Activated CD8-positive, alpha-beta memory T cell treated with anti-CD3 and anti-CD28 coated beads, Interleukin-2, amount 50 U/mL, for 24 hours (primary cell): ENCODE data around the gene ENC1.

ENCODE experiments used
- DNase-seq: peaks from one replicate; pipeline ENCODE4 v3.0.0-alpha.2; 2020; ENCODE audit errors: extremely low read depth

ENC1 gene

DNA sequence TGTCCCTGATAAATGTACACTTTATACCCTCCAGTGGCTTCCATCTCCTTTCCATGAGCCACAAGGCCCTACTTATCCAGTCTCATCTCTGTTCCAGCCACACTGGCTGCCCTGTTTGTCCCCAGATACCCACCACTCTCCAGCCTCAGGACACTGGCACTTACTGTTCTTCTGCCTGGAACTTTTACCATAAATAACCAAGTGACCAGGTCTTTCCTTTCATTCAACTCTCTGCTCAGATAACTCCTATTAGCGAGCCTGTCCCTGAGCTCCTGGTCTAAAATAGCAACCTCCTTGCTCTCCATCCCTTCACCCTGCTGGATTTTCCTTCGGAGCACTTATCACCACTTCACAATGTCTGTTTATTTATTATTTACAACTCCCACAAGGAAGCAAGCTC is 16.6 kb upstream of the ENC1 start:
- DNase-seq = no peak

DNA sequence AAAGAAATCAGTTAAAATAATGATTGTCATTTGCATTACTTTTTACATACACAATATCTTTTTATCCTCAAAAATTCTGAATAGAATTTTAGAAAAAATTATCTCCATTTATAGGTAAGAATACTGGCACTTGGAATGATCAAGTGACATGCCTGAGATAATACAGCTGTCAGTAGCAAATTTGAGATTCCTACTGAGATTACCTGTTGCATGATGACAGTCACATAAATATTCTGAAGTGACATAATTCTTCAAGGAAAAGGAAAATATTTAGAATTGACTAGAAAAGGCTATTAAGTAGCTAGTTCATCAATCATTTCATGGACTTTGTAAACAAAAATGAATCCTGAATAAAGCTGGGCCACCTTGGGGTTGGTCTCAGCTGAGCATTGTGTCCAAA is 15.2 kb upstream of the ENC1 start:
- no peak for DNase-seq

DNA sequence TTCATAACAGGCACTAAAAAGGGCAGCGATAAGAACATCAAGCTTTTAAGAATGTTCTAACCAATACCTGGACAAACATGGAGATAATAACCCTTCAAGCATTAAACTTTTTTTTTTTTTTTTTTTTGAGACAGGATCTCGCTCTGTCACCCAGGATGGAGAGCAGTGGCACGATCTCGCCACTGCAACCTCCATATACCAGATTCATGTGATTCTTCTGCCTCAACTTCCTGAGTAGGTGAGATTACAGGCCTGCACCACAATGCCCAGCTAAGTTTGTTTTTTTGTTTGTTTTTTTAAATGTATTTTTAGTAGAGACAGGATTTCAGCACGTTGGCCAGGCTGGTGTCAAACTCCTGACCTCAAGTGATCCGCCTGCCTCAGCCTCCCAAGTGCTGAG is 14.7 kb upstream of the ENC1 start:
- DNase-seq = no peak

DNA sequence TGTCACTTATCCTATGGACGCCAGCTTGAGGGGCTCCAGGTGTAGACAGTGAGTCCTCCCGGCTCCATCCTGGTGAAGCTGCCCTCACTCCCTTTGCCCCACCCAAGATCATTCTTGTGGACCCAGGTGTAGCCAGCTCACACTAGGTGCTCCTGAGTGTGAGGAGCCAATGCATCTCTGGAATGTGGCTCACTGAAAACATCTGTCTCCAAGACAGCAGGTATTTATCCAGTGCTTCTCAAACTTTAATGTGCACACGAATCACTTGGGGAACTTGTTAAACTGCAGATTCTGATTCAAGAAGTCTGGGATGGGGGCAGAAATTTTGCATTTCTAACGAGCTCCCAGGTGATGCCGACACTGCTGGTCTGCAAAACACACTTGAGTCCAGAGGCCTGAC is 13.5 kb upstream of the ENC1 start:
- DNase-seq = no peak

DNA sequence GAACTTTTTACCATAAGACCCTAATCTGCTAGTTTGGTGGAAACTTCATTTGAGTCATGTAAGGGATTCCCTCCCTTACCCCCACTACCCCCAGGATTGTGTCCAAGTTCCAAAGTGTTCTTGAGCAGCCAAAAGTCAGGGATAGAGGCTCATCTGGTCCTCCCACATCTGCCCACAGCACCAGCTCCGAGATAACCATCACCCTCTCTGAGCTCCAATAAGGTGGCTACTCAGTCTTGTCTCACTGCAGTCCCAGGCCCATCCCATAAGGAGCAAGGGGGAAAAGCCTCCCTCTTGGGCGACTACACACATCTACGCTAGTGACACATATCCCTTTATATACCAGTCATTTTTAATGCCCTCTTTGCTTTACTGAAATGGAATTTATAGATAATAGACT is 12.0 kb upstream of the ENC1 start:
- DNase-seq = no peak

DNA sequence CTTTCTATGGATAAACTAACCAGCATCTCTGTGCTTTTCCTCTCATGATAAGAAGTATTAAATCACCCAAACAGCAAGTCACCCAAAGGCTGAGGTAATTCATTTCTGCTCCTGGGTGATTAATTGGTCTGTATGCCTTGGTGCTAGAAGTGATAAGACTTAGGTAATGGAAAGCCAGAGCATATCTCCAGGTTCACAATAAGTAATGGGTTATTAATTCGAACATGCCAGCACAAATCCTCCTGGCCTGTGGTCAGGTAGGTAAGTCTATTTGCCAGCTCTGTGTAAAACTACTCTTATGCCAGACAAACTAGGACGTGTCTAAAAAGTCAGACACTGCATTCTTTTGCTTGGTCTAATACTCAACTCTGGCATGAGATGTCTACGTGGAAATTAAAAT is 11.2 kb upstream of the ENC1 start:
- no peak for DNase-seq

DNA sequence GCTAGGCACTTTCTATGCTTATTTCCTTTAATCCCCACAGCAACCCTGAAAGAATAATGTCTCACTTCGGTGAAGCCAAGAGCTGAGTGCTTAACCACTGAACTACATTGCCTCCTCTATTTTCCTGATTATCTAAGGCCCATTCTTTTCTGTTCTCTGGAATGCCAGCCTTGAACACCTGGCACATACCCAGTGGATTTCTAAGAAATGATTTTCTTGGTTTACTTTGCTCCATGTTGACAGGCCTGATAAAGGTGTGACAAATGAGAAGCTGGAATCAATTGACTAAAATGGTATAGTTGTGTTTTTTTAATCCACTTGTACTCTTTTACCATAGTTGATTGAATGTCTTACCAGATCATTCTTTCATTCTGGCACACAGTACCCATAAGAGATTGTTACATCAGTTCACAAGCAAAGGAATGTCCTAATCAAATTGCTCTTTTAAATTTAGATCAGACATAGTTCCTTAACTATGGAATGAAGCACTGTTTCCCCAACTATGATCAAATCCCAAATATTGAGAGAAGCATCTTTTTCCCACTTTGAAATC is 9.0 kb upstream of the ENC1 start:
- DNase-seq = no peak

DNA sequence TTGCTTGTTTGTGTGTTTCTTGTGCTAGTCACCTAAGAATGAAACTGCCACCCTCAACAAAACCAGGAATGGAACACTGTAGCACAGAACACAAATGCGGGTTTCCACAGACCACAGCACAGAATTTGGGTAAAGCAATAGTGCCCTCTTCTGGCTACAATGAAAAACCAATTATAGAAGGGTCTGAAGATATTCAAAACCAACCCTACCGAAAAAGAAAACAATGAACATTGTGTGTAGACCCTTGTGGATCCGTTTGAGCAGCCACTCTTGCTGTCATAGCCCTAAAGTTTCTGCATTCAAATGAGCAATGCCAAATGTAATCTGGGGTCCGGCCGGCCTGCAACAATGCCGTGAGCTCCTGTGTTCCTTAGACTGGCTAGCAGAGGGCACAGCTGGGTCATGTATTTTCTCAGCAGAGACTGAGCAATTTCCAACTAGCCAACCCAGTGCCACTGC is 8.3 kb upstream of the ENC1 start:
- no peak for DNase-seq

DNA sequence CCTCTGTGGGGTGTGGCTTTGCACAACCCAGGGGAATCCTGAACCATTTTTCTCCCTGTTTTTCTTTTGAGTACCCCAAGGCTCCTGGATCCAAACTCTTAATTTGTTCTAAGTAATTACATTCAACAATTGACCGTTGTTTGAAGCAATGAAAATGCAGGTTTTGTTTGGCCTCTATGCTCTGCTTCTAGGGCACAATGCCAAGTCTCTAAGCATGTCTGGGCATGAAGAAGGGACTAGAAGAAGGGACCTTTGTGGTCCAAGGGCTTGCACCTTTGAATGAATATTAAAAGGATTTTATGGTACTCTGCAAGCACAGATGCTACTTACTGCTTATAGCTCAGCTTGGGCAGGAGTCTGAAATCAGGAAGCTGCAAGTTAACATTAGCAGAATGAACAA is 6.6 kb upstream of the ENC1 start:
- no peak for DNase-seq

DNA sequence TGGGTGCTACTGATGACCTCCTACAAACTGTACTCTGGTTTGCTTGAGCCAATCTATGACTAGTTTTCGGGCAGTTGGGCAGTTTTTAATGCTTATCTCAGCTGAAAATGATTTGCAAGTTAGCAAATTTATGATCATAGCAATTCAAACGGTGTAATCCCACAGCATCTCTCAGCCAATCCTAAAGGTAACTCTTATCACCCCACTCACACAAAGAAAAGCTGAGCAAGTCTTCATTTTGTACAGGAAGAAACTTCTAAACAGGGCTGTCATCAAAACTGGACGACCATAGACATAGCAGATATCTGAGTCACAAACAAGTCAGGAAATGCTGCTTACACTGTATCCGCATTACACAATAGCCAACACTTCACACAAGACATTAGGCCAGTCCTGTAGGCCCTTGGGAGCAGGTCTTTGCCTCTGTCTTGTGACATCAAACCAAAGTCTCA is 2.6 kb upstream of the ENC1 start:
- DNase-seq = no peak

DNA sequence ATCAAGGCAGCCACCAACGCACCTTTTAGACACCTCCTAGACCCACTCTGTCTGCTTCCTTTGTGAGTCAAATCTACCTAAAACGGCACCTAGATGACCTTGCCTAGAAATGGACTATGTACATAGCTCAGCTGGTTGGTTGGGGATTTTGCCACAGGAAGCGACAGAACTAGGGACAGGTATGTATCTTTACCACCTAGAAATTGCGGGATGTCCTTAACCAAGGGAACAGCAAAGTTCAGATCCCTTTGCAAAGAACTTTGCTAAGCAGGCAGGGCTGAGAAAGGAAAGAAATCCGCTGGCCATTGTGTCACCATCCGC is 2.0 kb upstream of the ENC1 start:
- DNase-seq = no peak

DNA sequence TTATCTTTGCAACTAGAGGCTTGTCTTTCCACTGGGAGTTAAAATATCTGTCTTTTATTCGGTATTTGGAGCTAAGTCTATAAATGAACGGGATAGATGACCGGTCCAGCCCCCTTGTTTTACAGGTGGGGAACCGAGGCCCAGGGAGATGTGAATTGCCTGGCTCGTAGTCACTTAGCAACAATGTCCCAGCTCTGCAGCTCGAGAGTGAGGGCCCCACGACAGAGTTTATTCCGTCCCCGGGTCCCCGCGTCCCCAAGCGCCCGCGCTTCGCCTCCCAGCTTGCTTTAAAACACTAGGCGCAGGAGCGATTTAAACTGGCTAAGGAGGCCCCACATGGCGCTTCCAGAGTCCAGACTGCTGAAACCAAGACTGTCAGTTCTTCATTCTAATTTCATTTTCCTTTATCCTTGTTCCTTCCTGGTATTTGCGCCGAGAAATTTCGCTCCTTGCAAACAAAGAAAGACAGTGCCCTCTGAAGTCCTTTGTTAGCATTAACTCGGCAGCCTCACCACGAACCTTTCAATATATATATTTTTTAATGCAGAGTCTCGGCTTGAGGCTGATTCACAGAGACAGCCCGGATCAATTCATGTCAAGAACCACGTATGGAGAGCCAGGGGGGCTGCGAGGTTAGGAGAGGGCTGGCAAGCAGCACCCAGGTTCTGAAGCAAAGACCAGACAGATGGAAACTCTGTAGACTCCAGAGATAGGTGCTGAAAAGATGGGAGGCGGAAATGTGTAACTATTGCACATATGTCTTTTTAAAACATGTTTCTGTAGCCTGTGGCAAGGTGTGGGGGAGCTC is 1.4 kb upstream of the ENC1 start:
- no peak for DNase-seq

DNA sequence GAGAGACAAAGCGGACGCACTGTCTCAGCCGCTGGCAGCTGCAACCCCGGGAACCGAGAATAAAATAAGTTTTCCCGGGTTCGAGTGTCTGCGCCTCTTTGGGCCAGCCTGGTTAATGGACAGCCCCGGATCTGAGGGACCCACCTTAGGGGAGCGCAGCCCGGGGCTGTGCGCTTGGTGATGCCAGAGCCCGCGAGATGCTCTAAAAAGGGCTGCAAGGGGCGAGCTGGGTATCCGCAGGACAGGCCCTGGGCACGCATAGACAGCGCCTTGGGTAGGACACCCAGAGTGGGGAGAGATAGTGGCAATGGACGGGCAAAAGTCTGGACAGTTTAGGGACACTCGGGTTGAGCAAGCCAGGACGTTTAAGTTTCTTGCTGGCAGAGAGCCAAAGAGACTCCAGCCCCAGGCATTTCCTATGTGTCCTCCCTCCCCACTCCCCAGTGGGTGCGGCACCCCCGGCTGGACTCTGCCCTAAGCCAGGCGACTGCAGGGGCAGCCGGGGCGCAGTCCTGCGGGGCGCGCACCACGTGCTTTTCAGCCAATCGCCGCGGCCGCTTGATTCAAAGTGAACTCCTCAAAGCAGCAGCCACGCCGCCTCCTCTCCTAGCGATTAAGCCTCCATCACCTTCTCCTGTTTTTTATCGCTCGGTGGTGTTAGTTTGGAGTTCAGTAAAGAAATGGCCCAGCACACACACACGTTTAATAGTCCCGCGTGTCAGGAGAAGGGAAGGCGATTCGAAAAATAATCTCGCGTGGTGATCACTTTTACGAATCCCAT is 616 bp upstream of the ENC1 start:
- no peak for DNase-seq

DNA sequence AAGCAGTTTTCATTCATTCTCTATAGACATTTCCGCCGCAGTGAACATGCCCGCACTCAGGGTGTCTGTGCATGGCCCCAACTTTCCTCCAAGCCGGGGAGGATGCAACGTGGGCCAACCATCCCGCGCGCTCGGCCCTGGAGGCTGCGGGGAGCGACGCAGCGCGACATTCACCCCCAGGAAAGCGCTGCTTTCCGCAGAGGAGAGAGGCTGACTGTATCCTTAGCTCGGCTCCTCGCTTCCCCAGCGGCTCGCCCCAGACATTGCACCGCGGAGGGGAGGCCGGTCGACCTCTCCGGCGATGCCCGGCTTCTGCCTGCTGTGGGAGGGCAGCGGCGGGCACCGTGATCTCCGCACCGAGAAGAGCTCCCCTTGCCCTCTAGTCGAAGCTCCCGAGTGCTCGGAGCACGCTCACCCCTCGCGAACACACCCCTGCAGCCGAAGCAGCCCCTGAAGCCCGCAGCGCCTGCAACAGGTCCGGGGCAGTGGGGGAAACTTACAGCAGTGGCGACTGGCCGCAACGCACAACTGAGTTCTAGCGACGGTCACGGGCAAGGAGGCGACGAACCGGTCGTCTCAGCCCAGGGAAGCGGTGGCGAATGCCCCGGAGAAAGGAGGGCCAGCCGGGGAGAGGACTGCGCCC is 600 bp downstream of the ENC1 start:
- DNase-seq = no peak

DNA sequence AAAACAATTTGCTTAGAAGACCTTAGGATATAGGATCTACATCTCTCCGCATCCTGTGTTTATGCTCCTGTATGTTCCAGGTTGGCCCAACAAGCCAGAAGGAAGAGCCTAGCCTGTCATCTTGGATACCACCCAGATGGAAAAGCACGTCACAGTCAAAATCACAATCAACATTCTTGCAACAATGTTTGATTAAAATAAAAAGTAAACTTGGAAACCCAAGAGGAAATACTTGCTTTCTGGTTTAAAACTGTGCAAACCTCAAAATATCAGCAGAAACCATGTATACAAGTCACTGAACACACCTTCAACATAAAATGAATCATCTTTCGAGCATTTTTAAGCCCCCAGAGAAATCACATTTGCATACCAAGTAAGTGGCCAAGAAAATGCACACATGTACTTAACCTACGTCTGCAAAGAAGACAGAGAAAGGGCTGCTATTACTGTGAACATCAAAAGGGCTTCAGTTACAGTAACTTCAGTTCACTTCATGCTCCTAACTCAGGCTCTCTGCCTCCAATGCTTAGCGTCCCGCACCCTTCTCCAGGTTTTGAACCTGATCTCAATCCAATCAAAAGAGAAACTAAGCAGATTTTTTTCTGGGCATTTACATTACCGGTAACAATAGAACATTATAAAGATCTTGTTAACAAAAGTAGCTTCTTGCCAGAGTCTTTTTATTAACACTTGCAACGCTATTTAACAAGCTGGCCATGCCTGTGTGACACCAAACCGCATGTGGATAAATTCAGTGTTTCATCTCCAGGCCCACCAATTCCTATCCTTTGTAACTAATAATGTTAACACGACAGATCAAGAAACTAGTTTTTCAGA is 1.3 kb downstream of the ENC1 start:
- no peak for DNase-seq

DNA sequence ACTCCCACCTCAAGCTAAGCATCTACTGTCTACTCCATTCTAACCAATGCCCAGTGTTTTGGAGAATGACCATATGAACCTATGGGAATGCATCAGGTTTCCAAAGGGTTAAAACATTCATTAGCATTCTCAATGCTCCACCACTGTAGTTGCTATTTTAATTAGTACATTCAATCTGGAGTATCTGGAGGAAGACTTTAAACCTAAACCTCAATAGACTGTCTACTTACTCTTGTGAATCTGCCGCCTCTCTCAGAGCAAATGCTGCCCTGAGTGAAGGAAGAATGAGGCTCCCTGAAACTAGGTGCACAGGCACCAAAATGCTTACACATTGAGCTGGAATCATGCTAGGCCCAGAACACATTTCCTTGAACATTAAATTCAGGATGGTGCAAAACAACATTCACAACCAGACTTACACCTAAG is 2.0 kb downstream of the ENC1 start:
- DNase-seq = no peak

DNA sequence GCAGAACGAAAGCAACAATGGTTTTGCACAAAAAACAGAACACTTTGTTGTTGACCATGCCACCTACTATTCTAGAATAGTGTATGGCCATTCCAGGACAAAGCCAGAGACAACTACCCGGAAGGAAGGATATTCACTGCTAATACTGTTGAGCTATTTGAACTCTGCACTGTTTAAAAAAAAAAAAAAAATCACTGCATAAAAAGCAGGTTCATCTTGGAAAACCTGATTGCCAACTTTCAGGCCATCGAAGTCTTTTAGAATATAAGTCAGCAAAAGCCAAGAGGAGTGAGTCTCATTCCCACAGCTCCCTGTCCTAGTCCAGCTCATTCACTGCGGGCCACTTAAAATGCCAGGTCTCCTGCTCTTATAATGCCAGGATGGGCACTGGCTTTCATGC is 4.0 kb downstream of the ENC1 start:
- no peak for DNase-seq

DNA sequence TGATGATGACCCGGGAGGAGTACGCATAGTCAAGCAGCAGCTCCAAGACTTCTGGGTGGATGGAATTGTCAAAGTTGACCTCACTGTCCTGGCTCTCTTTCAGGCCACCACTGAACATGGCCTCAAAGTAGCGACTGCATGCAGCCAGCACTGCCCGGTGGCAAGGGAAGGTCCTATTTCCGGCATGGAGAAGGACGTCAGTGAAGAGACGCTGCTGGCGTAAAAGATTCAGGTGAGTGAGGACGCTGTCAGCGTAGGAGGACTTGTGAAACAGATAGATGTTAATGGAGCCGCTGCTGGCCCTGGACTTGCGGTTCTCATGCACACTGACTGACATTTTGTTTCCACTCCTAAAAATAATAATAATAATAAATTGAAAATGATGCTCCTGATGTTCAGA is 4.4 kb downstream of the ENC1 start:
- DNase-seq = no peak

DNA sequence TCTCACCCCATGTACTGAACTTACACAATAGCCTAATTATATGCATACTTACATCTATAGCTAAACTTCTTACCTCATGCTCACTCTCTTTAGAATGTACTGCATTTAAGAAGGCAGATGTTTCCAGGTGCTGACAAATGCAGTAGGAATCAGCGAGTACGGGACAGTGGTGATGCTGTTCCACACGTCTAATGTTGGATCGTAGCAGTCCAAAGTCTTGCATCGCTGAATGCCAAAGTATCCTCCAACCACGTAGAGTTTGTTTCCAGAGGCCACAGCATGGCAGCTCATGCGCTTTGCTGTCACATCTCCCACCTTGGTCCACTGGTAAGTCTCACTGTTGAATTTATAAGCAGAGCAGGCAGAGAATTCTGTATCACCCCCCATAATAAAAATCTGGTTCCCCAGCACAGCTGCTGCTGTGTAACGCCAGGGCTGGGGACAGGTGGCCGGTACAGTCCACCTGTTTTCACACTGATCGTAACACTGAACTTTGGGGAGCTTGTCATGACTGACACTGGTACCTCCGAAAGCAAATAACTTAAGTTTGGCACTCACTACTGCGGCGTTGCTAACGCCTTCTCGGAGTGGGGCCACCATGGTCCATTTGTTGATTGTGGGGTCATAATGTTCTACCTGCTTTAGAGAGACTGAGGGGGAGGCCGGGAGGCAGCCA is 5.8 kb downstream of the ENC1 start:
- DNase-seq = no peak

DNA sequence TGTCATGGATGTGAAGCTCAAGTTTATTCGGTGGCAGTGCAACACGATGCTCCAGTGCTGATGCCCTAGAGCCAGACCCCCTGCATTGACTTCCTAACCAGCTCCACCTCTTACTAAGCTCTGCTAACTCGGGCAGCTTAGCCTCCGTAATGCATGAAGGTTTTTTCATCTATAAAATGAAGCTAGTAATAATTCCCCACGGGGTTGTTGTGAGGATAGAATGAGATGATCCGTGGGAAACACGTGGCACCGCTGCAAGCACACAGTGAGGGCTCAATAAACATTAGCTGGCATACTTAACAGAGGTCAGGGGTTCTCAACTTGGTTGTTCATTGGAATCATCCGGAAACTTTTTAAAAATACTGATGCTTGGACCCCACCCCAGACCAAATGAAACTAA is 6.8 kb downstream of the ENC1 start:
- no peak for DNase-seq

DNA sequence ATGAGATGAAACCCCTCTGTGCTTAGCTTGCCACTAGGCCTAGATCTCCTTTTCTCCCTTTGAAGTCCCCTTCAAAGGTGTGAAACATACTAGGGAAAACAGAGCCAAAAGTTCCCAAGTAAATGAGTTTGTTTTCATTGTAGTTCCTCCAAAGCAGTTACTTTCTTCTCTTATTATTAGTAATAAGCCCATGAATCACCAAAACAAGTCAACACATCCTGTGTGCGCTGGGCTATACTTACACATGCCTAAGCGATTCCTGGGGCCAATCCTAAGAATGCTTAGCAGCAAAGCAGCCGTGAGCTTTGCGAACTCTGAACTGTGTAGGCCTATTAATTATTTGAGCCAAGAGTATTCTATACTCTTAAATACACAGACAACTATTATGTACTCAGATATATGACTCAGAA is 7.6 kb downstream of the ENC1 start:
- DNase-seq = no peak
